ENCODE data around the gene DAB2IP.

DNA sequence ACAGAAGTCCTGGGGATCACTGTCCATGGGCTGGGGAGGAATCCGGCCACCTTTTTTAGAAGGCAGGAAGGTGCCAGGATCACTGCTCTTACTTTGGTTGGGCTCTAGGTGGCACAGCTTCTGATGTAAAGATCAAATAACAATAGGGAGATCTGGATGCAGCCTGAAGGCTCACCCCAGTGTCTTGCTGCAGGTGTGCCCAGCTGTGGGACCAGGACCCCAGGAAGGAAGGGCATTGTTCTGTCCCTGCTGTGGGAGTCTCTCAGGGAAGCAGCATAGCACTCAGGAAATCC, 69.6 kb downstream of the DAB2IP start:
- TF ChIP-seq CTCF (IDR thresholded peaks at IDR 0.05): no peak
- no peak for TF ChIP-seq POLR2A (IDR thresholded peaks at IDR 0.05)
